ENCODE results near the gene SDK2.
A peak's percentile ranks its signal among the peaks of the same experiment; 100 is the strongest.

Gene SDK2

GRCh38 chr17:73433501-73433900 lies 210.7 kb downstream of the SDK2 start:
- no peaks in the 10 kb centered on the region for H3K9me3 ChIP-seq (ENCODE audit: control insufficient read depth in 1 of 2, low read length in 2 of 2)
- H3K4me1 ChIP-seq (ENCODE audit: control insufficient read depth in 1 of 2, insufficient read depth in 2 of 2, low read length in 2 of 2) = peaks cover 0 to 5% of the 10 kb centered on the region in 2 donors
- H3K27ac ChIP-seq (ENCODE audit: low read length) = no peak overlapping the region
- H3K4me3 ChIP-seq (ENCODE audit: low read depth in 1 of 2, low read length in 2 of 2) = no peak overlapping the region
- H3K36me3 ChIP-seq (ENCODE audit: control insufficient read depth in 1 of 2, insufficient read depth in 2 of 2, low read length in 2 of 2) = no peaks in the 10 kb centered on the region
- no peaks in the 10 kb centered on the region for H3K27me3 ChIP-seq (ENCODE audit: low read depth, low read length)

- no peaks in the 10 kb centered on the region for H3K9me3 ChIP-seq (ENCODE audit: control insufficient read depth in 1 of 2, low read length in 2 of 2)
These were observed 211.5 kb downstream of the SDK2 start for GRCh38 chr17:73432624-73433190.

GRCh38 chr17:73431401-73432205 lies 212.6 kb downstream of the SDK2 start:
- no peak overlapping the region for H3K4me3 ChIP-seq (ENCODE audit: low read depth in 1 of 2, low read length in 2 of 2)
- peaks cover 0 to 5% of the 10 kb centered on the region in 2 donors for H3K4me1 ChIP-seq (ENCODE audit: control insufficient read depth in 1 of 2, insufficient read depth in 2 of 2, low read length in 2 of 2)
- no peaks in the 10 kb centered on the region for H3K9me3 ChIP-seq (ENCODE audit: control insufficient read depth in 1 of 2, low read length in 2 of 2)
- H3K27ac ChIP-seq (ENCODE audit: low read length) = no peak overlapping the region
- no peaks in the 10 kb centered on the region for H3K36me3 ChIP-seq (ENCODE audit: control insufficient read depth in 1 of 2, insufficient read depth in 2 of 2, low read length in 2 of 2)
- no peaks in the 10 kb centered on the region for H3K27me3 ChIP-seq (ENCODE audit: low read depth, low read length)

More at GRCh38 chr17:73432624-73433190, 211.5 kb downstream of the SDK2 start:
- H3K27ac ChIP-seq (ENCODE audit: low read length) = no peak overlapping the region
- H3K4me1 ChIP-seq (ENCODE audit: control insufficient read depth in 1 of 2, insufficient read depth in 2 of 2, low read length in 2 of 2) = peaks cover 0 to 5% of the 10 kb centered on the region in 2 donors
- no peaks in the 10 kb centered on the region for H3K27me3 ChIP-seq (ENCODE audit: low read depth, low read length)
- H3K4me3 ChIP-seq (ENCODE audit: low read depth in 1 of 2, low read length in 2 of 2) = no peak overlapping the region
- no peaks in the 10 kb centered on the region for H3K36me3 ChIP-seq (ENCODE audit: control insufficient read depth in 1 of 2, insufficient read depth in 2 of 2, low read length in 2 of 2)

GRCh38 chr17:73430848-73431247 lies 213.4 kb downstream of the SDK2 start:
- no peaks in the 10 kb centered on the region for H3K27me3 ChIP-seq (ENCODE audit: low read depth, low read length)
- no peaks in the 10 kb centered on the region for H3K9me3 ChIP-seq (ENCODE audit: control insufficient read depth in 1 of 2, low read length in 2 of 2)
- H3K27ac ChIP-seq (ENCODE audit: low read length) = no peak overlapping the region
- no peaks in the 10 kb centered on the region for H3K36me3 ChIP-seq (ENCODE audit: control insufficient read depth in 1 of 2, insufficient read depth in 2 of 2, low read length in 2 of 2)
- peaks cover 0 to 5% of the 10 kb centered on the region in 2 donors for H3K4me1 ChIP-seq (ENCODE audit: control insufficient read depth in 1 of 2, insufficient read depth in 2 of 2, low read length in 2 of 2)
- no peak overlapping the region for H3K4me3 ChIP-seq (ENCODE audit: low read depth in 1 of 2, low read length in 2 of 2)

- Histone ChIP-seq H3K27me3 (ENCODE audit: low read depth, low read length) (no peaks in the 10 kb centered on the region), H3K9me3 (ENCODE audit: control insufficient read depth in 1 of 2, low read length in 2 of 2) (no peaks in the 10 kb centered on the region), H3K4me3 (ENCODE audit: low read depth in 1 of 2, low read length in 2 of 2) (no peak overlapping the region), H3K36me3 (ENCODE audit: control insufficient read depth in 1 of 2, insufficient read depth in 2 of 2, low read length in 2 of 2) (no peaks in the 10 kb centered on the region), H3K4me1 (ENCODE audit: control insufficient read depth in 1 of 2, insufficient read depth in 2 of 2, low read length in 2 of 2) (peaks cover 0 to 5% of the 10 kb centered on the region in 2 donors), H3K27ac (ENCODE audit: low read length) (no peak overlapping the region)
These were observed 214.0 kb downstream of the SDK2 start for GRCh38 chr17:73430165-73430680.

GRCh38 chr17:73429440-73430164 lies 214.6 kb downstream of the SDK2 start:
- no peaks in the 10 kb centered on the region for H3K9me3 ChIP-seq (ENCODE audit: control insufficient read depth in 1 of 2, low read length in 2 of 2)
- peaks cover 0 to 5% of the 10 kb centered on the region in 2 donors for H3K4me1 ChIP-seq (ENCODE audit: control insufficient read depth in 1 of 2, insufficient read depth in 2 of 2, low read length in 2 of 2)
- no peaks in the 10 kb centered on the region for H3K36me3 ChIP-seq (ENCODE audit: control insufficient read depth in 1 of 2, insufficient read depth in 2 of 2, low read length in 2 of 2)
- no peak overlapping the region for H3K27ac ChIP-seq (ENCODE audit: low read length)
- H3K4me3 ChIP-seq (ENCODE audit: low read depth in 1 of 2, low read length in 2 of 2) = peak overlapping the region in 1 of 2 donors; percentile 28
- no peaks in the 10 kb centered on the region for H3K27me3 ChIP-seq (ENCODE audit: low read depth, low read length)

- Histone ChIP-seq H3K36me3 (ENCODE audit: control insufficient read depth in 1 of 2, insufficient read depth in 2 of 2, low read length in 2 of 2) (no peaks in the 10 kb centered on the region), H3K27ac (ENCODE audit: low read length) (no peak overlapping the region), H3K27me3 (ENCODE audit: low read depth, low read length) (no peaks in the 10 kb centered on the region), H3K9me3 (ENCODE audit: control insufficient read depth in 1 of 2, low read length in 2 of 2) (no peaks in the 10 kb centered on the region), H3K4me3 (ENCODE audit: low read depth in 1 of 2, low read length in 2 of 2) (no peak overlapping the region), H3K4me1 (ENCODE audit: control insufficient read depth in 1 of 2, insufficient read depth in 2 of 2, low read length in 2 of 2) (peaks cover 0 to 5% of the 10 kb centered on the region in 2 donors)
These were observed 217.0 kb downstream of the SDK2 start for GRCh38 chr17:73427198-73427597.

- H3K9me3 ChIP-seq (ENCODE audit: control insufficient read depth in 1 of 2, low read length in 2 of 2) = no peaks in the 10 kb centered on the region
- no peak overlapping the region for H3K4me3 ChIP-seq (ENCODE audit: low read depth in 1 of 2, low read length in 2 of 2)
- H3K27me3 ChIP-seq (ENCODE audit: low read depth, low read length) = no peaks in the 10 kb centered on the region
- H3K36me3 ChIP-seq (ENCODE audit: control insufficient read depth in 1 of 2, insufficient read depth in 2 of 2, low read length in 2 of 2) = no peaks in the 10 kb centered on the region
- peaks cover 0 to 2% of the 10 kb centered on the region in 2 donors for H3K4me1 ChIP-seq (ENCODE audit: control insufficient read depth in 1 of 2, insufficient read depth in 2 of 2, low read length in 2 of 2)
- H3K27ac ChIP-seq (ENCODE audit: low read length) = no peak overlapping the region
These were observed 219.7 kb downstream of the SDK2 start for GRCh38 chr17:73424571-73424970.

GRCh38 chr17:73423806-73424205 lies 220.4 kb downstream of the SDK2 start:
- no peaks in the 10 kb centered on the region for H3K4me1 ChIP-seq (ENCODE audit: control insufficient read depth in 1 of 2, insufficient read depth in 2 of 2, low read length in 2 of 2)

GRCh38 chr17:73423159-73423715 lies 221.0 kb downstream of the SDK2 start:
- H3K4me3 ChIP-seq (ENCODE audit: low read depth in 1 of 2, low read length in 2 of 2) = no peak overlapping the region
- no peaks in the 10 kb centered on the region for H3K36me3 ChIP-seq (ENCODE audit: control insufficient read depth in 1 of 2, insufficient read depth in 2 of 2, low read length in 2 of 2)
- no peaks in the 10 kb centered on the region for H3K9me3 ChIP-seq (ENCODE audit: control insufficient read depth in 1 of 2, low read length in 2 of 2)
- no peaks in the 10 kb centered on the region for H3K4me1 ChIP-seq (ENCODE audit: control insufficient read depth in 1 of 2, insufficient read depth in 2 of 2, low read length in 2 of 2)
- H3K27ac ChIP-seq (ENCODE audit: low read length) = no peak overlapping the region
- no peaks in the 10 kb centered on the region for H3K27me3 ChIP-seq (ENCODE audit: low read depth, low read length)

More at GRCh38 chr17:73423806-73424205, 220.4 kb downstream of the SDK2 start:
- Histone ChIP-seq H3K4me3 (ENCODE audit: low read depth in 1 of 2, low read length in 2 of 2) (no peak overlapping the region), H3K9me3 (ENCODE audit: control insufficient read depth in 1 of 2, low read length in 2 of 2) (no peaks in the 10 kb centered on the region), H3K36me3 (ENCODE audit: control insufficient read depth in 1 of 2, insufficient read depth in 2 of 2, low read length in 2 of 2) (no peaks in the 10 kb centered on the region), H3K27me3 (ENCODE audit: low read depth, low read length) (no peaks in the 10 kb centered on the region), H3K27ac (ENCODE audit: low read length) (no peak overlapping the region)

GRCh38 chr17:73422121-73422520 lies 222.1 kb downstream of the SDK2 start:
- Histone ChIP-seq H3K9me3 (ENCODE audit: control insufficient read depth in 1 of 2, low read length in 2 of 2) (no peaks in the 10 kb centered on the region), H3K4me1 (ENCODE audit: control insufficient read depth in 1 of 2, insufficient read depth in 2 of 2, low read length in 2 of 2) (no peaks in the 10 kb centered on the region), H3K36me3 (ENCODE audit: control insufficient read depth in 1 of 2, insufficient read depth in 2 of 2, low read length in 2 of 2) (no peaks in the 10 kb centered on the region), H3K27me3 (ENCODE audit: low read depth, low read length) (no peaks in the 10 kb centered on the region), H3K27ac (ENCODE audit: low read length) (no peak overlapping the region), H3K4me3 (ENCODE audit: low read depth in 1 of 2, low read length in 2 of 2) (no peak overlapping the region)

All from muscle layer of duodenum (tissue), 2 donors.